Measurements from ENCODE around the gene NME2.
"Not testable (repeated sequence)": the region's sequence is repeated elsewhere in the genome, so short reads cannot be mapped to it uniquely, and the experiment has no call there.

NME2 gene

GRCh38 chr17:51166198-51166986 is at the start of gene NME2:
NME2 (plus strand) TSS chr17:51166411; CDS start chr17:51166831, 420 bp downstream.
- DNase-seq (ENCODE audit: low read depth): peak; percentile 93

- peak; percentile 9 for DNase-seq (ENCODE audit: low read depth)
These were observed 47.6 kb upstream of the NME2 start for GRCh38 chr17:51118330-51119195.

DNA sequence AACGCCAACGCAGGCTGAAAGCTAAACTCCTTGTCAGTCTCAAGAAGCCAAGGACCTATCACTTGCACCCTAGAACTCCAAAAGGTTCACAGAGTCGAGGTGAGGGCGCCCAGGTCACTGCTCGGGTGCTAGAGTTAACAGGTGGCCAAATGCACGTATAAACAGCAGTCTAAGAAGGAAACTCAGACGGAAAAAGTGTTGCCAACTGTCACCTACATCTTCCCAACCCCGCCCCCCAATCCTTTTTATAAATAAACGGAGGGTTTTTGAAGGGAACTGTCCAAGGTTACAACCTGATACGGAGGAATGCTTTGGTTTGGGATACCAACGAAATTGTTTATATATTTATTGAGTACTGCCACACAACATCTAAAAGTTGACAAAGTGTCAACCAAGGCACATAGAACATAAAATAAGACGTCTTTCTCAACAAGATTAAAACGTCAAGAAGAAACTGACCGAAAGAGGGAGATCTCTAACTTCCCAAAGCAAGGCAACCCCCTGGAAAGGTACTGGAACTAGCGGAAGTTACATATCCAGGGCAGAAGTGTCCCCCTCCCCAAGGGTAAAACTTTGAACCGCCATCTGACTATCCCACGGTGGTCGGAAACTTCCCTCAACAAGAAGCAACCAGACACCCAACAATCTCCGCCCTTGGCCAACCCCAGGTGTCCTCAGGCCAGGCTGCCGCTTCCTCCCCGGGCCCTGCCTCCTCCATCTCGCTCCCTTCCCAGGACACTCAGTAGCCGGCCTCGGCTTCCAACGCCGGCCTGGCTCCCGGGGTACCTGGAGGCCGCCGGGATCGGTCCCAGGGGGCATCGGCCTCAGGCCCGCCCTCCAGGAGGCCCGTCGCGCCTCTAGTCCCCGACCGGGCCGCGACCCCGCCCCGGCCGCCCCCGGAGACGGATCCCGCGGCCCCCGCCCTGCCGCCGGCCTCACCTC is 46.5 kb upstream of the NME2 start:
- peak; percentile 62 for DNase-seq (ENCODE audit: low read depth)

GRCh38 chr17:51120357-51120738 is 45.9 kb upstream of the NME2 start:
- DNase-seq (ENCODE audit: low read depth): no peak

DNA sequence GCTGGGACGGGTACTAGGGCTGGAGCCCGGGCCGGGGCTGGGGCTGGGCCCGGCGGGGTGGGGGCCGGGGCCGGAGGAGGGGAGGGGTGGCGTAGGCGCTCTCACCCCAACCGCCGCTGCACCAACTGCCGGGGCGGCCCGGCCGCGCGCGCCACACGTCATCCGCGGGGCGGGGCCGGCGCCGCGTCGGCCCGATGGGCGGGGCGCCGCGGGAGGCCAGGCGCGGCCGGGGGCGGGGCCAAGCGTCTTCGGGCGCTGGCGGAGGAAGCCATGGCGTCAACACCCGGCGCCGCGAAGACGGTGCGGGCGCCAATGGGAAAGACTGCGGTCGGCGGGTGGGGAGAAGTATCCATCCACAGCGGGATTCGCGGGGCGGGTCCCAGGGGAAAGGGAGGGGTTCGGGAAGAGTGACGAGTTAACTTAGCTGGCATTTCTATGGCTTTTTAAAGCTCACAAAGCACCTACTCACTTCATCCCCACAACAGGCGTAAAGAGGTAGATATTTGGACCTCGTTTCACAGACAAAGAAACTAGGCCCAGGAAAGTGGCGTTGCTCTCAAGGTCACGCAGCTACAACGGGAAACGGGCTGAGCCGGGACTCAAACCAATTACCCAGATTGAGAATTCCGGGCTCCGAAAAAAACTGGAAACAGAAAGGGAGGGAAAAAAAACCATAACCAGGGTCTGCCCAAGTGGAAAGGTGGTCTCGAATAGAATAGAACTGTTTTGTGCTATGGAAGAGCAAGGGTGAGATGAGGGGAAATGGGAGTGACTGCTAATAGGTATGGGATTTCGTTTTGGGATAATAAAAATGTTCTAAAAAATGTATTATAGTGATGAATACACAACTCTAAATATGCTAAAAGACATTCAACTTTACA is 45.2 kb upstream of the NME2 start, which contains the start of gene SPAG9:
Gene SPAG9, minus strand, starts transcription at position 130 of the 881 bp plus-strand sequence. CDS start 212 bp downstream, outside the sequence.
- peak; percentile 99 for DNase-seq (ENCODE audit: low read depth)

- peak; percentile 100 for DNase-seq (ENCODE audit: low read depth)
These were observed 44.4 kb upstream of the NME2 start for GRCh38 chr17:51121620-51122472.

DNA sequence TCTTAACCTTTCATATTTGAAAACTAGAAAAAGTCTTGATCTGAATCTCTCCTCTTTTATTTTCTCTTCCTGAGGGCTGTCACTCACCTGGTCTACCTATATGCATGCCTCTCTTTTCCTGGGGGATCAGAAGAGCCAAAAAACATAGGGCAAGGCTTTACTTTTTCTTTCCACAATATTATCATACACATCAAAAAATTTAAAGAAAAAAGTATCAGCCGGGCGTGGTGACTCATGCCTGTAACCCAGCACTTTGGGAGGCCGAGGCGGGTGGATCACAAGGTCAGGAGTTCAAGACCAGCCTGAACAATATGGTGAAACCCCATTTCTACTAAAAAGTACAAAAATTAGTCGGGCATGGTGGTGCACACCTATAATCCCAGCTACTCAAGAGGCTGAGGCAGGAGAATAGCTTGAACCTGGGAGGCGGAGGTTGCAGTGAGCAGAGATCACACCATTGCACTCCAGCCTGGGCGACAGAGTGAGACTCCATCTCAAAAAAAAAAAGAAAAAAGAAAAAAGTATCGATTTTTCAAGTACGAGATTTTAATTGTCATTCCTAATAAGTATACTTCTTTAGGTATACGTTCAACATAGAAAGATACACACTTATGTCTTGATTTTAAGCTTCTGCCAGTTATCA is 43.6 kb upstream of the NME2 start:
- not testable (repeated sequence) for DNase-seq (ENCODE audit: low read depth)

- no peak for DNase-seq (ENCODE audit: low read depth)
These were observed 41.3 kb upstream of the NME2 start for GRCh38 chr17:51124640-51125503.

DNA sequence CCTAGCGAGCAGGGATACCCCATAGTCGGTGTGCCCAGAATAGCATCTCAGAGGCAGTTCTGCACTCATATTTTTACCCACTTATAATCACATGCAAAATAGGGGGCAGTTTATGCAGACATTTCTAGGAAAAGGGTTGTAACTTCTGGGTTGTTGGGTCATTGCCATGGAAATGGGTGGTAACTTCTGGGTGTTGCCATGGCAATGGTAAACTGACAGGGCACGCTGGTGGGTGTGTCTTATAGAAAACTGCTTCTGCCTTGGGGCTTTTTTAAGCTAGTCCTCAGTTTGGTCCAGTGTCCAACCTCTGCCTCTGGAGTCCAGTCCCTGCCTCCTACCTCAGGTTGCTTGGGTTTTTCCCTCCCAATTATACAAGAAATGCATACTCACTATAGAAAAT is 38.1 kb upstream of the NME2 start:
- peak; percentile 49 for DNase-seq (ENCODE audit: low read depth)

GRCh38 chr17:51132964-51133319 is 33.3 kb upstream of the NME2 start:
- DNase-seq (ENCODE audit: low read depth): peak; percentile 53

GRCh38 chr17:51133365-51133764 is 32.8 kb upstream of the NME2 start:
- DNase-seq (ENCODE audit: low read depth): no peak

- no peak for DNase-seq (ENCODE audit: low read depth)
These were observed 30.3 kb upstream of the NME2 start for GRCh38 chr17:51135956-51136355.

GRCh38 chr17:51142597-51142996 is 23.6 kb upstream of the NME2 start:
- no peak for DNase-seq (ENCODE audit: low read depth)

DNA sequence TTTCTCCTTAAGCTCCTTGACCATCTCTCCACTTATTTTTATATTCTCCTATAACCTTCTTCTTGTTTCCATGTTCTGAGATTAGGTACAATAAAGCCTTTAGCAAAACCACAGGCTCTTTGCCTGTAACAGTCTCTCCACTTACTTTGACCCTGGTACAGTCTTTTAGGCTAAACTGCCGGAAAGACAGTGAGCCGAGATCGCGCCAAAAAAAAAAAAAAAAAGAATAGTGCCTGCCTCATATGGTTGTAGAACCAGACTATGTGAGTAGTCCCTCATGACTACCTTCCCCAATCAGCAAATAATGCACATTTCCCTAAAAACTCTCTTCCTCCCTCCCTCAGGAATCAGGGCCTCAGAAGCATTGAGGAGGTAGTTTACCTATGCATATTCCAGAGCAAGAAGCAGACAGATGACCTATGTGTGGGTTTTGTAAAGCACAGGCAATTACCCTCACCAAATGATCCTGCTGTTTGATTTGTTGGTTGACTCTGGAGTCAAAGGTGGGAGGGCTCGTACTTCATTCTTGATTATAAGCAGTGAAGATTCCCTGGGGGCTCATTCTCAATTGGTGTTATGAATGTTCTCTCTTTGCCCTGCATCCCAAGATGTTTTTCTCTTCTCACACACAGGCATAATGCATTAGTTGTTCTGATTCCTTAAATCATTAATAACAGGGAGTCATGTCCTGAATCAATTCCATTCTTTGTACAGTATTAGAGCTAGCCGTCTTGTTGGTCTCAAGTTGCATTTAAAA is 21.8 kb upstream of the NME2 start:
- no peak for DNase-seq (ENCODE audit: low read depth)

DNA sequence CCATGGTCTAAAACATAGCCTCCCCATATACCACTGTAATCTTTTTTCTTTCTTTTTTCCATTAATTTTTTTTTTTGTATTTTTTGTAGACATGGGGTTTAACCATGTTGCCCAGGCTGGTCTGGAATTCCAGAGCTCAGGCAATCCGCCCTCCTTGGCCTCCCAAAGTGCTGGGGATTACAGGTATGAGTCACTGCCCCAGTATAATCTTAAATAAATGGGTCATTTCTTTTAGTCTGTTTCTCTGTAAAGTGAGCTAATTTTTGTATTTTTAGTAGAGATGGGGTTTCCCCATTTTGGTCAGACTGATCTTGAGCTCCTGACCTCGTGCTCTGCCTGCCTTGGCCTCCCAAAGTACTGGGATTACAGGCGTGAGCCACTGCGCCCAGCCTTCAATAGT is 18.6 kb upstream of the NME2 start:
- peak; percentile 48 for DNase-seq (ENCODE audit: low read depth)

DNA sequence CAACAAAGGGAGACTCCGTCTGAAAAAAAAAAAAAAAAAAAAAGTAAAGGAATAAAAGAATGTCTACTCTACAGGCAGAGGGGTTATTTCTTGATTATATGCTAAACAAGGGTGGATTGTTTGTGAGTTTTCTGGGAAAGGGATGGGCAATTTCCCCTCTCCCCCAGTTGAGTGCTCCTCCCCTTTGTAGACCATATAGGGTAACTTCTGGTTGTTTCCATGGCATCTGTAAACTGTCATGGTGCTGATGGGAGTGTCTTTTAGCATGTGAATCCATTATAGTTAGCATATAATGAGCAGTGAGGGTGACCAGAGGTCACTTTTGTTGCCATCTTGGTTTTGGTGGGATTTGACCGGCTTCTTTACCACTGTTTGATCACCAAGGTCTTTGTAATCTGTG is 17.0 kb upstream of the NME2 start:
- no peak for DNase-seq (ENCODE audit: low read depth)

DNA sequence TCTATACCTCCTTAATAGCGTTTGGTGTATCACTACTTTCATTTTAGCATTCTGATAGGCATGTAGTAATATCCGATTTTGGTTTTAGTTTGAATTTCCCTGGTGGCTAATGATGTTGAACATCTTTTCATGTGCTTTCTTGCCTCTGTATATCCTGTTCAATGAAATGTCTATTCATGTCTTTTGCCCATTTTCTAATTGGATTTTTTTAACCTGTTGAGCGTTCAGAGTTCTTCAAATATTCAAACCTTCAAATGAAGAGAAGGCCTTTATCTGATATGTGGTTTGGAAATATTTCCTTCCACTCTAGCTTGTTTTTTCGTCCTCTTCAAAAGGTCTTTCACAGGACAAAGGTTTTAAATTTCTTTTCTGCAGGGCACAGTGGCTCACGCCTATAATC is 15.3 kb upstream of the NME2 start:
- no peak for DNase-seq (ENCODE audit: low read depth)

GRCh38 chr17:51152766-51153209 is 13.4 kb upstream of the NME2 start:
- DNase-seq (ENCODE audit: low read depth): peak; percentile 54
